Activated CD8-positive, alpha-beta memory T cell treated with anti-CD3 and anti-CD28 coated beads for 48 hours (primary cell): ENCODE data around the gene PSG2.
"Not testable (repeated sequence)": the region's sequence is repeated elsewhere in the genome, so short reads cannot be mapped to it uniquely, and the experiment has no call there.

Source experiments
- DNase-seq, 3 experiments: peaks; one replicate each; pipeline ENCODE4 v3.0.0-alpha.2; 2020; ENCODE audit warnings: low read depth in 2 of 3, low spot score in 2 of 3

PSG2 gene

GRCh38 chr19:43082601-43083000 lies at the start of gene PSG2:
PSG2 (minus strand) TSS chr19:43082701; CDS start chr19:43082569, 132 bp downstream.
- not testable (repeated sequence) for DNase-seq

GRCh38 chr19:43131281-43131842 lies 48.9 kb upstream of the PSG2 start:
- DNase-seq, result not testable (repeated sequence)

GRCh38 chr19:43129197-43129596 lies 46.7 kb upstream of the PSG2 start:
- not testable (repeated sequence) for DNase-seq

- not testable (repeated sequence) for DNase-seq
These were observed 44.8 kb upstream of the PSG2 start for GRCh38 chr19:43127336-43127735.

- no peak for DNase-seq
These were observed 44.2 kb upstream of the PSG2 start for GRCh38 chr19:43126720-43127119.

GRCh38 chr19:43124360-43124759 lies 41.9 kb upstream of the PSG2 start:
- no peak for DNase-seq

GRCh38 chr19:43120433-43121026 lies 38.0 kb upstream of the PSG2 start:
- DNase-seq, result not testable (repeated sequence)

- not testable (repeated sequence) for DNase-seq
These were observed 37.0 kb upstream of the PSG2 start for GRCh38 chr19:43119526-43119925.

GRCh38 chr19:43116421-43116820 lies 33.9 kb upstream of the PSG2 start:
- not testable (repeated sequence) for DNase-seq

GRCh38 chr19:43115548-43115947 lies 33.0 kb upstream of the PSG2 start:
- not testable (repeated sequence) for DNase-seq

- DNase-seq, result not testable (repeated sequence)
These were observed 32.6 kb upstream of the PSG2 start for GRCh38 chr19:43115064-43115463.

GRCh38 chr19:43114626-43115025 lies 32.1 kb upstream of the PSG2 start:
- DNase-seq, result not testable (repeated sequence)

GRCh38 chr19:43107401-43107800 lies 24.9 kb upstream of the PSG2 start:
- DNase-seq, result not testable (repeated sequence)

GRCh38 chr19:43105496-43105895 lies 23.0 kb upstream of the PSG2 start:
- no peak for DNase-seq

GRCh38 chr19:43104215-43104850 lies 21.8 kb upstream of the PSG2 start:
- DNase-seq, result not testable (repeated sequence)

GRCh38 chr19:43101950-43102349 lies 19.4 kb upstream of the PSG2 start:
- no peak for DNase-seq

GRCh38 chr19:43098416-43098815 lies 15.9 kb upstream of the PSG2 start:
- DNase-seq, result not testable (repeated sequence)

GRCh38 chr19:43087702-43088340 lies 5.3 kb upstream of the PSG2 start:
- DNase-seq, result peak in 1 of 3 experiments; percentile 11

GRCh38 chr19:43085796-43086530 lies 3.5 kb upstream of the PSG2 start:
- DNase-seq, result not testable (repeated sequence)

- peak in 1 of 3 experiments; percentile 11 for DNase-seq
These were observed 1.8 kb upstream of the PSG2 start for GRCh38 chr19:43084196-43084832.

- DNase-seq, result not testable (repeated sequence)
These were observed 1.2 kb upstream of the PSG2 start for GRCh38 chr19:43083721-43084120.
